Measurements from ENCODE around the gene MTARC2.

GRCh38 chr1:220810963-220811362 is 62.8 kb downstream of the MTARC2 start:
- TF ChIP-seq CTCF (IDR thresholded peaks at IDR 0.05; ENCODE audit: low read length) = no peak
- no peak for TF ChIP-seq EZH2 (IDR thresholded peaks at IDR 0.05; ENCODE audit: borderline replicate concordance, low read length)
